Measurements from ENCODE around the gene FAM114A1. TPM values are rescaled to one million over a fixed set of nuclear protein-coding genes. Genes with fewer than 3 reads are reported as not detected.

The FAM114A1 gene
- 10 to 100 TPM; 27.4 to 35.0 (median 31.3) TPM for polyA plus RNA-seq (ENCODE audit: insufficient read length in 4 of 4)

GRCh38 chr4:38867478-38868058, at the start of gene FAM114A1:
TSS of gene FAM114A1 (plus strand) at chr4:38867806. CDS start at chr4:38878079, 10,273 bp downstream.
- peak; percentile 40 to 65 (median 56) for DNase-seq (ENCODE audit: low read depth in 4 of 4, low spot score in 3 of 4)

GRCh38 chr4:38818441-38818976, 49.1 kb upstream of the FAM114A1 start:
- DNase-seq (ENCODE audit: low read depth in 4 of 4, low spot score in 3 of 4) = no peak

DNA sequence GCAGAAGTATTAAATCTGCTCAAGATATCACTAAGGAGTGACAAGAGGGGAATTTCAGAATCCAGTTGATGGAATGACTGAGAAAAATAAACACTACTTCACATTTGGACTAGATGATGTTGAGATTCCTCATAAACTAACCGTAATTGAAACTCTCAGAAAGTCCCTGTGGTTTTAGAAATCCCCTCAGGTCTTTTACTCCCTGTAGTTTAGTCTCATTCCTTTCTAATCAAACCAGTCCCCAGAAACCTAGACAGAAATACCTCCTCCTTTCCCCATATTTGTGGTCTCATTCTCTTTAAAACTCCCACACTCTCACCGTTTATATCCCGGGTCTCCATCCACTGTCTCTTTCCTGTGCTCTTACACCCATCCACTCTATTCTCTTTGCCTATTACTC, 48.0 kb upstream of the FAM114A1 start:
- no peak for DNase-seq (ENCODE audit: low read depth in 4 of 4, low spot score in 3 of 4)

GRCh38 chr4:38820329-38821061, 47.1 kb upstream of the FAM114A1 start:
- DNase-seq (ENCODE audit: low read depth in 4 of 4, low spot score in 3 of 4) = no peak

DNA sequence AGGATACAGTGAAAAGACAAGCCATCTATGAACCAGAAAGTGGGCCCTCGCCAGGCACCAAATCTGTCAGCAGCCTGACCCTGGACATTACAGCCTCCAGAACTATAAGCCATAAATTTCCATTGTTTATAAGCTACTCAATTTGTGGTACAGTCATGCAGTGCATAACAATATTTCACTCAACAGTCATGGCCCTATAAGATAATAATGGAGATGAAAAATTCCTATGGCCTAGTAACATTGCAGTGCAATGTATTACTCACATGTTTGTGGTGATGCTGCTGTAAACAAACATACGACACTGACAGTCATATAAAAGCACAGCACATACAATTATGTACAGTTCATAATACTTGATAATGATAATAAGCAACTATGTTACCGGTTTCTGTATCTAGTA, 45.9 kb upstream of the FAM114A1 start:
- no peak for DNase-seq (ENCODE audit: low read depth in 4 of 4, low spot score in 3 of 4)

GRCh38 chr4:38822748-38823303, 44.8 kb upstream of the FAM114A1 start:
- DNase-seq (ENCODE audit: low read depth in 4 of 4, low spot score in 3 of 4) = no peak

GRCh38 chr4:38823766-38824165, 43.8 kb upstream of the FAM114A1 start:
- no peak for DNase-seq (ENCODE audit: low read depth in 4 of 4, low spot score in 3 of 4)

DNA sequence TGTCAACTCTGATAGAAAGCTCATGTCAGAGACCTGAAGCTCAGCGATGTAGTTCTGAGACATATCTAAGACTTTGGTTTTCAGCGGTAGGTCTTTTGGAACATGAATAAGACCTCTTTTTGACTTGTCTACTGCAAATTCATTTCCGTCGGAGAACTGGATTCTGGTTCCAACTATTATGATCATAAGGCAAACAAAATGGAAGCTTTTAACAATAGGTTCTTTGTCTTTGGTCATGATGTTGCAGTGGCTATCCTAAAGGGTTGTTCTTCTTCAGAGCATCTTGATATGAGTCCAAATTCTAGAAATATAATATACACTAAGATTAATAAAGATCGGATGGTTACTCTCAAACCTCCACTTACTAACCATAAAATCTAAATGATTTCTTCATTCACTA, 38.4 kb upstream of the FAM114A1 start:
- no peak for DNase-seq (ENCODE audit: low read depth in 4 of 4, low spot score in 3 of 4)

GRCh38 chr4:38831653-38832052, 36.0 kb upstream of the FAM114A1 start:
- DNase-seq (ENCODE audit: low read depth in 4 of 4, low spot score in 3 of 4) = no peak

DNA sequence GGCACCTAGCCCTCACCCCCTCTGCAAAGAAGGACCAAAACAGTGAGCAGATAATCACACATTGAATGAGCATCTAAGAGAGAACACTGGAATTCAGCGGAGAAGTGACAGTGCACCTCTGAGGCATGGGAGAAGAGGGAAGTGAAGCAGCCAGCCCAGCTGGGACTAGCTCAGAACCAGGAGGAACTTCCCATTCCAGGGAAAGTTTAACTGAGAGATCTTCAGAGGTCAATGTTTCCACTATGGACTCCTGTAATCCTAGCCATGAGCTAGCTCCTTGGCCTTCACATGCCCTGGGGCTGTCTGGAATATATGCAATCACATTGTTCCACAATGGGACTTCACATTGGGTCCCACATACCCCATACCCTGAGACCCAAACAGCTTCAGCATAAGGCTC, 35.4 kb upstream of the FAM114A1 start:
- no peak for DNase-seq (ENCODE audit: low read depth in 4 of 4, low spot score in 3 of 4)

- DNase-seq (ENCODE audit: low read depth in 4 of 4, low spot score in 3 of 4) = no peak
Observed at GRCh38 chr4:38832624-38833528, 34.7 kb upstream of the FAM114A1 start.

DNA sequence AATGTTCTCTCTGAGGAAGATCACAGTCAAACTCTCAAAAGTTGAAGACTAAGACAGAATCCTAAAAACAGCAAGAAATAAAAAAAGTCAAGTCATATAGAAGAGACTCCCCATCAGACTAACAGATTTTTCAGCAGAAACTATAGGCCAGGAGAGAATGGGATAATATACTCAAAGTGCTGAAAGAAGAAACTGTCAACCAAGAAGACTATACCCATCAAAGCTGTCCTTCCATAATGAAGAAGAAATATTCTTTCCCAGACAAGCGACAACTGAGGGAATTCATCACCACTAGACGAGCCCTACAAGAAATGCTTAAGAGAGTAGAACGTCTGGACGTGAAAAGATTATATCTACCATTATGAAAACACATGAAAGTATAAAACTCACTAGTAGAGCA, 33.0 kb upstream of the FAM114A1 start:
- no peak for DNase-seq (ENCODE audit: low read depth in 4 of 4, low spot score in 3 of 4)

DNA sequence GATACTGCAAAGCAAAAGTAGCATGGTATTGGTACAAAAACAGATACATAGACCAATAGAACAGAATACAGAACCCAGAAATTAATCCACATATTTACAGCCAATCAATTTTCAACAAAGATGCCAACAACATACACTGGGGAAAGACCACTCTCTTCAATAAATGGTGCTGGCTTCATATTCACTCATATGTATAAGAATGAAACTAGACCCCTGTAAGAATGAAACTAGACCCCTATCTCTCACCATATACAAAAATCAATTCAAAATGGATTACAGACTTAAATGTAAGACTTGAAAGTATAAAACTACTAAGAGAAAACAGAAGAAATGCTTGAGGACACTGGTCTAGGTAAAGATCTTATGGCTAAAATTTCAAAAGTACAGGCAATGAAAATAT, 30.3 kb upstream of the FAM114A1 start:
- DNase-seq (ENCODE audit: low read depth in 4 of 4, low spot score in 3 of 4) = no peak

DNA sequence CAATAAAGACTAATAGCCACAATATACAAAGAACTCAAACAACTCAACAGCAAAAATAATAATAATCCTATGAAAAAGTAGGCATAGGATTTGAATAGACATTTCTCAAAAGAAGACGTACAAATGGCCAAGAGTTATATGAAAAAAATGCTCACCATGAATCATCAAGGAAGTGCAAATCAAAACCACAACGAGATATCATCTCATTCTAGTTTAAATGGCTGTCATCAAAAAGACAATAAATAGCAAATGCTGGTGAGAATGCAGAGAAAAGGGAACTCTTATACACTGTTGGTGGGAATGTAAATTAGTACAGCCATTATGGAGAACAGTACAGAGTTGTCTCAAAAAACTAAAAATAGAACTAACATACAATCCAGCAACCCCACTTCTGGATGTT, 29.8 kb upstream of the FAM114A1 start:
- DNase-seq (ENCODE audit: low read depth in 4 of 4, low spot score in 3 of 4) = no peak

GRCh38 chr4:38842994-38843393, 24.6 kb upstream of the FAM114A1 start:
- no peak for DNase-seq (ENCODE audit: low read depth in 4 of 4, low spot score in 3 of 4)

- no peak for DNase-seq (ENCODE audit: low read depth in 4 of 4, low spot score in 3 of 4)
Observed at GRCh38 chr4:38846015-38846414, 21.6 kb upstream of the FAM114A1 start.

DNA sequence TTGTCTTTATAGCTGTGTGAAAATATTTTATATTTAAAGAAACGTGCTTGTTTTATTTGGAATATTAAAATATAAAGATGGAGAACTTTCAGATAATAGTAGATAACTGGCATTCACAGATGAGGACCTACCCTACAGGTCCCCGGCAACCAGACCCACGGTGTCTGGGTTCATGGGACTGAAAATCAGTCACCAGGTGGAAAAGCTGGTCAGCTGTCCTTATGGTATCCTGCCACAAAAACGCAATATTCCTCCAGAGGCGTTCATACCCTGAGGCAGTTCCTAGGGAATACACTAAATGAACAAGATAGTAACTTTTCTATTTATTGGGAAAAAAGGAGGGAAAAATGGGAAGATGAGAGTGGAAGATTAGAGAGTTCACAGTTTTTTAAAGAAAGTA, 12.1 kb upstream of the FAM114A1 start:
- no peak for DNase-seq (ENCODE audit: low read depth in 4 of 4, low spot score in 3 of 4)

- no peak for DNase-seq (ENCODE audit: low read depth in 4 of 4, low spot score in 3 of 4)
Observed at GRCh38 chr4:38856046-38856445, 11.6 kb upstream of the FAM114A1 start.

- peak in 1 of 4 donors; percentile 51 for DNase-seq (ENCODE audit: low read depth in 4 of 4, low spot score in 3 of 4)
Observed at GRCh38 chr4:38856524-38857337, 10.9 kb upstream of the FAM114A1 start, which contains the start of gene TLR6. TSS of gene TLR6 (minus strand) at chr4:38856817. CDS start at chr4:38829473, 27,344 bp downstream.

All from right renal pelvis (tissue), 4 donors.